SHP77 treated with DMSO at 0.1 percent for 48 hours (cell line): ENCODE data around the gene IRF2BP2.

Source experiments
- DNase-seq: peaks from one replicate; lab custom pipeline; 2025; lab: John Stamatoyannopoulos, UW

IRF2BP2 gene

DNA sequence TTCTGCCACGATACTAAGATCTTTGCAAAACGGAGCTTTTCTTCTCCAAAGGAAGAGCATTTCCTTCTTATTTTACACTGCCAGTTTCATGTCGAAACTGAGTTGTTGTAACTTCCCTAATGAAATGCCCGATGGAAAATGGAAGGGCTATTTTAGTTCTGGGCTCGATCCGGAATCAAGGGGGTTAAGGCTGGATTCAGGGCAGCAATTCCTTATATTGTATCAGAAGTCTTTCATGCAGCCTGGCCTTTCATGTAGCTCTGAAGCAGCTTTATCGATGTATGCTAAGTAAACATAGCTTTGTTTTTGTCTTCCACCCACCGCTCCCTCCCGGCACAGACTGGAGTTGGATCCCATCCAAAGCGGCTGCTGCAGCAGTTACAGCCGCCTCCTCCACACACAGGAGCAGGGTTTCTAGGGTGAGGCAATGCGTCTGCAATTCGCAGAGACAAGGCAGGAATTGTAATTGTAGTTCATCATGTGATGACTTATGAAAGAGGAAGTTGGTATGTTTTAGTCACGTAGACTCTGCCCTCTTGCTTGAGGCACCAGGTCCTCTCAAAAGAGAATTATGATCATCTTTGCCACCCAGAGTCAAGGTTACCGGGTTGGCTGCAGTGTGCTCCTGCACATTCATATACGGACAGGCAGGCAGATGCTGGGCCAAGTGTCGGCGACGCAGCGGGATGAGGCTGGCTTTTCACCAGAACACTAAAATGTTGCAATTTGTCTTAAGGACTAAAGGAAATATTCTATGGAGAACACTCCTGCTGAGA lies 2.6 kb upstream of the IRF2BP2 start:
- DNase-seq = peak; percentile 95

DNA sequence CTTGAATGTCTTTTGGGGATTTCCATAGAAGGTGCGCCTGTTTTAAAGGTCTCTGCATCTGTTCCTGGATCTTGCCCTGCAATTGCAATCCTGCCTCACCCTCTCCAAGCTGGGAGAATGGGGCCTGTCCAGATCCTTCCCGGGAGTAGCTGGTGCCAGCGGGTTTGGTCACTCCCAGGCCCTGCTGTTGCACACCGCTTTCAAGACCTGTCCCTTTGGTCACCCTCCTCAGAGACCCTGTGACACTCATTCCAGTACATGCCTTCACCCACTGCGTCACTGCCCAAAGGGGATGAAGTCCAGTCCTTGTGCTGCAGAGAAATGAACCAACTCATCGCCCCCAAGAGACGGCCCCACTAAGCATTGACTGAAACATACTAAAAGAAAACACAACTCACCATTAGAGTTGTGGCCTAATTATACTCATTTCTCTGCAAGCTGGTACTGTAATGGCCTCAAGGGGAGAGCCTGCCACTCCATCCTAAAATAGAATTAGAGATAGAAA lies 1.9 kb upstream of the IRF2BP2 start:
- DNase-seq = peak; percentile 70

DNA sequence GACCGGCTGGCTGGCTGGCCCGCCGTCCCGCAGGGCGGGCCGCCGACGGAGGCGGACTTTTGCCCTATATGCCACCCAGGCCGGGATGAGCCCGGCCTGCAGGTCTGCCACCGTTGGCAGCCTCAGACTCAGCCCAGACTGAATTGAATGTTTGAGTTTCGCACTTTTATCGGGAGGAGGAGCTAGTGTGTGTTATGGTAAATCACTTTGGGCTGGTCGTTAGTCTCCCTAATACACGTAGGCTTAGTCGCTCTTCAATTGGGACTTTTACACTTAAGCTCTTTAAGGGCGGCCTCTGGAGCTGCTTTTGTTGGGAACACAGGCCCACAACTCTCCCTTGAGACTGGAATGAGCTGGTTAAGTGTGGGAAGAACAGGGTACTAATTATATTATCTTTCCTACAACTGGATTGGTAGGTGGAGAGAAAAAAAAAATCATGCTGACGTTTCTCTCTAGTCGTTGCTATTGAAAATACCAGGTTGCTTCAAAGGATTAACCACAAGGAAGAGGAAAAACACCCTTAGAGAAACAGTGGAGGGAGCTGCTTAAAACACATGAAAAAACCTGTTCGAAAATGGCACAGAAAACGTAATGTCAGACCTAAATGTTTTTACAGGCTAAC lies 1.4 kb upstream of the IRF2BP2 start:
- peak; percentile 70 for DNase-seq

DNA sequence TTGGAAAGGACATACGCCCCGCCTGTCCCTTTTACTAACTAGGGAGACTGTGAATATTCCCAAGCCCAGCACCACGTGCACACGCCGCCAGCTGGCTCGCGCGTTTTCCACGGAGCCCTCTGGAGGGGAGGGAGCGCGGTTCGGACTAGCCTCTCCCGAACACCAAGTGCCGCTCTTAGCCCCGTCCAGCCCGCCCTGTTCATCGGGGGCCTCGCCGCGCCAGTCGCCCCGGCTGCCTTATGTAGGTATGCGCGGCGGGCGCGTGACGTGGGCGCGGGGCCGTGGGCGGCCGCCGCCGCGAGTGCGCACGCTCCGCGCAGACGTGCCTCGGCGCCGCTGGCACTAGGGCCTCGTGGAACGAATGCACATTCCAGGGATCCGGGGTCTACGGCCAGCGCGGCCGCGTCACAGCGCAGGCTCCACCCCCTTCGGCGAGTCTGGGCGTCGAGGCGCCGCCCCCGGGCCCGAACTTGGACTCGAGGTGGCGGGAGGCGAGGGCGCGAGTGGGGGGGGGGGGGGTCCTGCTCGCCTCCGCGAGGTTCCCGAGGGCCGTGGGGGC lies 767 bp upstream of the IRF2BP2 start:
- DNase-seq = peak; percentile 74

DNA sequence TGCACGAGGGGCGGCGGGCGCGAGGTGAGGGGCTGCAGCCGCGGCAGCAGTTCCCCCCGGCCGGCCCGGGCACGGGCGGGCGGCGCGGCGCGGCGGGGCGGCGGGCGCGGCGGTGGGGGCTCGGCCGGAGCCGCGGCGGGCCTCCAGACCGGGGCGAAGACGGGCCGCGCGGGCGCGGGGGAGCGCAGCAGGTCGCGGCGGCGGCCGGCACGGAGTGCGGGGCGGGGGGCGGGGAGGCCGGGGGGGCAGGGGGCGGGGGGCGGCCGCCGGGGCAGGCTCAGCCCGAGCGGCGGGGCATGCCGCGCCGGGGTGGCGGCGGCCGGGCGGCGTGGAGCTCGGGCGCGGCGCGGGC lies 311 bp downstream of the IRF2BP2 start:
- no peak for DNase-seq

DNA sequence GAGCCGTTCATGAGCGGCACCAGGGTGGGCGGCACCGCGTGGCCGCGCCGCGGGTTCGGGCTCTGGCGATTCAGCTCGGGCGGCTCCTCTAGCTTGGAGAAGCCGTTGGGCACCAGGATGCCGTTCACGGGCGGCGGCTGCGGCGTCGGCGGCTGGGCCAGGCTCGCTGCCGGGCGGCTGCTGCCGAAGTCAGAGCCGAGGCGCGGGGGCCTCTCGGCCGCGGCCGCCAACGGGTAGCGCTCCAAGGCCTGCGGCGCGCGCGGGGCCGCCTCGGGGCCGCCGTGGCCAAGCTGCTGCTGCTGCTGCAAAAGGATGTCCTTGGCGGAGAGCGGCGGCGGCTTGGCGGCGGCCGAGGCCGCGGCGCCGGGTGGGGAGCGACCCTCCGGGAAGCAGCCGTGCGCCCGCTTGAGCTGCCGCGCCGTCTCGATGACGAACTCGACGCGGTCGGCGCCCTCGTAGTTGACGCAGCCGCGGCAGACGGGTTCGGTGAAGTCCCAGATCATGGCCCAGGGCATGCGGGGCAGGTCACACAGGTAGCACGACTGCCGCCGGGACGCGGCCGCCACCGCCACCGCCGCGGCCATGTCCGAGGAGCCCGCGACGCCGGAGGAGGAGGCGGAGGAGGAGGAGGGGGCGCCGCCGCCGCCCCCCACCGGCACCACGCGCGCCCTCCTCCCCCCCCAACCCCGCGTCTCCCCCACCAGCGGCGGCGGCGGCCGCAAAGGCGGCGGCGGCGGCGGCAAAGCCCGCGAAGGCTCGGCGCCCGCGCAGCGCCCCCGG lies 877 bp downstream of the IRF2BP2 start:
- DNase-seq = no peak

DNA sequence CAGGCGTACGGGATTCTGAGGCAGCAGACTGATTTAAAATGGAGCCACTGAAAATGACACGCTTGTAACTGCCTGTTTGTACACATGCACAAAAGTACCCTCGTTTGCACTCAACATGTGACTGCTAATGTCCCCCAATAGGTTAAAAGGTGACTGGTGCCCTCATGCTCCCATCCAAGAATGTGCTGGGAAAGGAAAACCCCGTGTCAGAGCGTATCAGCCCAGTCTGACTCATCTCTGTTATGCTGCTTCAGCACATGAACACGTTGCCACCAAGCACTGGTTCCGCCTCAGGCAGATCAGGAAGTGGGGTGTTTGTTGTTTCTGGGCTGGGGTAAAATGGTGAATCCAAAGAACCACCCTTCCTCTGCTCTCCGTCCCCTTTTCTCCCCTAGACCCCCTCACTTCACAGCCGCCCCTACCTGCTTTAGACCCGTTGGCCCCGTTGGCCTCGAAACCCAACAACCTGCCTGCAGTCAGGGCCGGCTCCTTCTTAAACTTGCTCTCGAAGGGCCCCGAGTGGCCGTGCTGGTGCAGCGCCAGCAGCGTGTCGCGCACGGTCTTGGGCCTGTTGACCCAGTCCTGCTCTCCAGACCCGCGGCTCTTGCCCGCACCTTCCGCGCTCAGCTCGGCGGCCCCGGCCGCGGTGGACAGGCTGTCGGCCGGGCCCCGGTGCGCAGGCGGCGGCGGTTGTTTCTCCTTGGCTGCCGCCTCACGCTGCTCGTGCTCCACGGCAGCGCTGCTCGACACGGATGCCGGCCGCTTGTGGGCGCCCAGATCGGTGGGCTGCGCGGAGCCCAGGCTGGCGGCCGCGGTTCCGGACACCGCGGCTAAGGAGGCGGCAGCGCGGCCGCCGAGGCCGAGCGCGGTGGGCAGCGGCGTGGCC lies 1.7 kb downstream of the IRF2BP2 start:
- DNase-seq = no peak

DNA sequence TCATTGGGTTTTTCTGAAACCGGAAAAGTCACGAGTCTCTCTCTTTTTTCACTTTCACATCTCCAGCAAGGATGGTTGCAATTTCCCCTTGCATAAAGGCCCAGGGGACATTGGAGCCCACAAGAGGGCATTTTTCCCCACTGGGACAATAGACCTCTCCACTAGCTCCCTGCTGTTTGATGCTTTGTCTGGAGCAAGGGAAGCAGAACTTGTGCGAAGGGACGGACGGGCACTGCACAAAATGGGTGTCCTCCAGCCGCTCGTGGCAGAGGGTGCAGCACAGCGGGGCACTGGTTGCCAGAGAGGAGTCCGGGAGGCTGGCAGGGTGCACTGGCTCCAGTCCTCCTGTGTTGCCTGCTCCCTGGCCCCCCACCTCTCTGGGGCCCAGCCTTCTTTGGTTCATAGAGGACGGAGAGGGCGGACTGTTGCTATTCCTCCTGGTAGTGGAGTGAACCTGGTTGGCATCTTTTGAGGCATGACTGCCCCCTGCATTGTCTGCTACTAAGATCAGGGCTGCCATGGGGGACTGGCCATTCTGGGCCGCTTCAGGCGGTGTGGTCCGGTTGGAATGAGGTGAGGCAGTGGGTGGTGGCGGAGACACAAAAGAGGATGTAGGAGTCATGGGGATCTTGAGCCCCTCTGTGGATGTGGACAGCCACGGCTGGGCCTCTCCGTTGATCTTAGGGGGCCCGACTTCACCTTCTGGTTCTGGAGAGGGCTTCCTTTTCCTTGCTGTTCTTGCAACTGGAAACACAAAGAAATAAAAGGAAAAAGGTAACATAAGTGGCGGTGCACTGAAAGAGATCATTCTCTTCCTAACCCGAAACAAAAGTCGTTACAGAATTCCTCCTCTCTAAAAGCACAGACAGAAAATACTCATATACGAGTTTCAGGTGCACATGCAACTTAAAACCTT lies 2.6 kb downstream of the IRF2BP2 start:
- DNase-seq = peak; percentile 53

DNA sequence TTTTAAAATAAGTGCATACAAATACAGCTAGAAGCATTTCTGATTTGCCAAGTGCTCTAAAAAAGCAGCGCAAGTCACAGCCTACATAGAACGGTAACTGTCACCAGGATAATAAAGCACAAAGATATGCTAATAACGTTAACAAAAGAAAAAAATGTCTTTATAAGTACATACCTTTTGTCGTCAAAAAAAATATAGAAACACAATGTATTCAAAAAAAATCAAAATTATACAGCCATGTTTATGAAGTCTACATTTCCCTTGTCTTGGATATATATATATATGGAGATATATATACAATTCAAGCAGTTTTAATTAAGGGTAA lies 3.2 kb downstream of the IRF2BP2 start:
- DNase-seq = no peak

DNA sequence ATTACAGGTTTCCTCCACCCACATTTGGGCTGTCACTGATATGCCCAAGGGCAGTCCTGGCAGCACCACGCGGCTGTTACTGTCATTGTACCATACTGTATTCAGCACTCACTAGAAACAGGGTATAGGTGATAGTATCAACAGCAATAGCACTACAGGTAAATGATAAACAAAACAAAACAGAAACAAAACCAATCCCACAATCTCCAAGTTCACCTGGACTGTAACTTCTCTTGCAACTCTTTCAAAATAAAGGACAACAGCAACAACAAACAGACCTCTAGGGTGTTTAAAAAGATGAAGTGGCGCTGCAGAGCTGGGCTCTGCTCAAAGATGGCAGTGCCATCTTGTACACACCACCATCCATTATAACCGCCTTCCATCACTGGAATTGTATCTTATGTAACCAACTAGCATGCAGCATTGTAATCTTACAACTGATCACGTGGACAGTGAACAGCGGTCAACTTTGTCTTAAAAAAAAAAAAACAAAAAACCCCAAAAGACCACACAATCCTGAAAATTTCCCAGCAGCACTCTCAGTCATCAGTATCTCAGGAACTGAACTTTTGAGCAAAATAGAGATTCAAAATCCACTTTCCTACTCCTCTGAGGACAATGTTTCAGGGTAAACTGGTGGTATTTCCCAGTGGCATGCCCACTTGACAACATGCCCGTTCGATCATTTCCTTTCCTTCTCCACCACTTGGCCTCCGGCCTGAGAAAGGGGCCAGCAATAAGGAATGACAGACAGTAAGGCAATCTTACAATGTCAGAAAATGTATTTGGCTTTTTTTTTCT lies 3.8 kb downstream of the IRF2BP2 start:
- no peak for DNase-seq

DNA sequence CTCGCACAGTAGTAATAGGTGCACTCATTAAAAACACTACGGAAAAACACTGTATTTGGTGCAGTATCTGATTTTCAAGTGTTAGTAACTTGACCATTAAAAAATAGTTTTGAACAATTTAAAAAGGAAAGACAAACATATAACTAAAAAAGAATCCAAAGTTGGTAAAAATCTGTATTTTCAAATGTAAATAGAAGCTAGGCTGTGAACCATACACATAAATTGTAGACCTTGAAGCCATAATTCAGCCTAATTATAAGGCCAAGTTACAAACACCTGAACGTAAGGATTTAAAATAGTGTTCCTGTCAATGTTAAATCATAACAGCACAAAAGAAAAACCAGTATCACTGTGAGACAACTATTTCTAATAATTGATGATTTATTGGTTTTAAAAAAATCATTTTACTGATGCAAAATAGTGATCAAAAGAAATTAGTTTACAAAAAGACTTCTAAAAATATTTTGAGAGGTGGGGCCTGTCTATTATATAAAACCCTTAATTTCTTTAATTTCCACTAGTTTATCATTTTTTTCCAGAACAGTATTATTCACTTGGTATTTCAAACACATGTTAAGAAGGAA lies 4.5 kb downstream of the IRF2BP2 start:
- DNase-seq = no peak

DNA sequence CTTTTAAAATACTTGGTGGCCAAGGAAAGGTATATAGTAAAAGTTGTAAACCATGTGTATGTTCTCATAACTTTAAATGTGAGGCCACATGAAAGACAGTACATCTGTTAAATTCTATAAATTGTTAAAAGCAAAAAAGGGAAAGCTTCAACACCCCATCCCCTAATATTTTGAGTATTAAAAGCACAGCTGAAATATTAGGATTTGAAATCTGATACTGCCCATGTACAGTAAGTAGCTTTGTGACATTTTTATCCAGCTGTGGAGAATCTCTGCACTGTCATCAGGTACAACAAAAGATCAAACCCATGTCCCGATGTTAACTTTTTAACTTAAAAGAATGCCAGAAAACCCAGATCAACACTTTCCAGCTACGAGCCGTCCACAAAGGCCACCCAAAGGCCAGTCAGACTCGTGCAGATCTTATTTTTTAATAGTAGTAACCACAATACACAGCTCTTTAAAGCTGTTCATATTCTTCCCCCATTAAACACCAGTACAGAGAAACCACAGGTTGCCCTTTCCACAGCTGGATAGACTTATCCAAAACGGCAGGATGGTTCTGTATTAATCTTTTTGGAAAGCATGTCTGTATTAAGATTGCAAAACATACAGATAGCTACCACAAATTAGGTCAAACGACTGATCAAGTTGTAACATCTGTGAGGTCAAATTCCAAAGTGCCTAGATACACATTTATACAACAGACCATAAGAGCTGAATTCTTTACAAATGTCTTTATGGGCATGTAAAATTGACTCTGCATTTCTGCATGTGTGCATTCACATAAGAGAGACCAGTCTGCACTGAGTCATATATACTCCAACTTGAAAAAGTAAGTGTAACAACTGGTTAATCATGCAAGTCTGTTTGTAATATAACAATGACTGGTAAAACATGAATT lies 5.2 kb downstream of the IRF2BP2 start:
- DNase-seq = no peak

DNA sequence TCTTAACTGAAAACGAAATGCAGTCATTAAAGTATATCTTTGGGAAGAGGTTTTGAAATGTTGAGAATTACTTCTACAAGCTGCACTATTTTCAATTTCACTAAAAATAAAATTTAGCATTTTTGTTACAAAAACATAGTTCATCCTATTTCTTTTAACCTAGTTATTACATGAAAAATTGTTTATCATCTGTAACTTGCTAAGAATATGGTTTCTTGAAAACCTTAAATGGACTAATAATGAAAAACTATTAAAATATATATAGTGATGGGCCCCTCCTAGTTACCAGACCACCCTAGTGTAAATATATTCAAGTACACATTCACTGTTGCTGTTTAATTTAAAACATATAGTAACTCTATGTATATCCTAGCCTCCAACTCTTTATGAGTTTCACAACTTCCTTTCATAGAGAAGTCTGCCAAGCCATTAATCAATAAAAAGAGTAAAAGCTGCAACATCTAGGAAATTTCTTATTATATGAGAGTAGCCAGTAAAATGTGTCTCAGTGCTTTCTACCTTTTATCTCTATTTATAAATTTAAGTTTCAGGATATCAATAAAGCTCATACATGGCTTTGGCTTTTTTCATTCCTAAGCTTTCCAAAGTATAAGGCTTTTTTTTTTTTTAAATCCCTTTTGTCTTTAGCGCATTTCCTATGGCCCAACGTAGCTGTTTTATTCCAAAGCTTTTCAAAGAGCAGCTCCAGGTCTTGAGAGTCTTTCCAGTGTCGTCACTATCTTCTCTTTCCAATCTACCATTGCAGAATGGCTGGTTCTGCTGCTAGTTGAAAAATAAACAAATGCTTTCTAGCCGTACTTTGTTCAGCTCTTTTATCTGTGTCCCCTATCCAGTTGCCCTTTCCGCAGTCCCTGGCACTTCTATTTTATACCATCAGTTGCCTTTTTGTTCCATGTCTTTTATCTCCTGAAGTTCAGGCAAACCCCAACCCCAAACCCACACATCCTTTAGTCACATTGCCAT lies 6.5 kb downstream of the IRF2BP2 start:
- DNase-seq = no peak

DNA sequence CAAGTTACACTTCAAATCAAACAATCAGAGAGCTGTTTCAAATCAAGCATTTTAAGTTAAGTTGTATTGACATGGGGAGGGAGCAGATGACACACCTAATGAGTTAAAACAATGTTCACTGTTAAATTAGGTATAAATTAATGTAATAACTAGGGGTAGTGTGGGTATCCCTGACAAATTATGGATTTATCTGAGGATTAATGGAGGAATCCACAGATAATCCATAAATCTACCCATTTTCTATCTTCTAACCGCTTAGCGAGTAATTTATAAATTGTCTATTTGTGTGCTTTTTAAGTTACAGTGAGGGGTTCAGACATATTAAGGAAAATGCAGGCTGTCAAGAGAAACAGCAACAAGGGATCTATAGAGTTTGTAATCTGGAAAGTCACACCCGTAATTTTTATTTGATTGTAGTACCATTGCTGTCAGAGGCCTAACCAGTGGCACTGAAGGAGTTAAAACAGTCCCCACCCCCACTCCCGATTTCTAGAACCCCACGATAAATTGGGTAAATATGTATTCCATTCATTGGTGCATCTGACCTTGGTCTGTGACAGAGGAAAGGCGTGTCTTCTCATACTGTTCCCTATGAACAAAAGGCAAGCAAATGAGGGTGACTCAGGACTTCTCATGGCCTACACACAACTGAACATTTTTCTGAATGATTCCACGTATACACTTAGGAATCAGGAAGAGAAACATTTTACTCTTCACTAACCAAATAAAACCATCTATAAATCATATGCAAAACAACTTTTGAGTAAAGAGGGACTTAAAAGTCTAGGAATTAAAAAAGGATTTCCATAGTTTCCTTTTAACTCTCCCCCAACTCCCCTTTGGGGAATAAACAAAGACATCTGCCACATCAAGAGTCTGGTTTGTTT lies 7.4 kb downstream of the IRF2BP2 start:
- peak; percentile 46 for DNase-seq

DNA sequence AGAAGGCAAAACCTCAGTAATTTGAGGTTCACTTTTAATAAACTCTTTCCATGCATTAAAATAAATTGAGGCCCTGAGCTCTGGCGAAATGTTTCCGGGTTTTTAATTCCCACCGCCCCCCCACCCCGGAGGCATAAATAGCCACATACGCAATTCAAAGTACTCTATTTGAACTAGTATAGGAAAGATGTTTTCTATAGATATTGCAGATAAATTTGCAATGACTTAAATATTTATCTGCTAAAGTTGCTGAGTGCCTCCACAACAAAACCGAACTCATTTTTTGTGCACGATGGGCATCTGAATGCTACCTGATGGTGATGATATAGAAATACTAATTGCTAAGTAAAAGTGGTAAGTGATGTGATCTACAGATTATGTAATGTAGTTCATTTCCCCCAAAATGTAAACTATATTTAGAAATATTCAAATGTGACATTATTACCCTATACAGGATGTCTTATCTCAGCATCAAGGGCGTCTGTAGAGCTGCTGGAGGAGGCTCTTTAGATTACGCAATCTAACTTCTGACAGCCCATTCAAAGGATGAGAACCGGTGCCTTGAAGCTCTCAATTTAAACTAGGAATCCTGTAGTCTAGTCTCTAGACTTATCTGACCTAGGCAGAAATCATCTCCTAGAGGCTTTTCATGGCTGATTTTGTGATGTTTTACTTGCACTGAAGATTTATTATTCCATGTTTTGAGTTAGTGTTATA lies 8.5 kb downstream of the IRF2BP2 start:
- DNase-seq = no peak
